K562 treated with DMSO at 1 percent for 24 hours (cell line): Measurements from ENCODE around the gene CPOX. TPM values are rescaled to one million over a fixed set of nuclear protein-coding genes. Genes with fewer than 3 reads are reported as not detected.

Source experiments
- total RNA-seq: library from RNA; unstranded; fragments of 300-600 nt; gene quantifications from 2 replicates; pipeline ENCODE4 v1.2.3, GENCODE V29; 2022; ENCODE audit warnings: low read depth; ENCODE audit not compliant: insufficient read depth

CPOX gene
- total RNA-seq = 22.7 and 28.8 TPM in 2 replicates

DNA sequence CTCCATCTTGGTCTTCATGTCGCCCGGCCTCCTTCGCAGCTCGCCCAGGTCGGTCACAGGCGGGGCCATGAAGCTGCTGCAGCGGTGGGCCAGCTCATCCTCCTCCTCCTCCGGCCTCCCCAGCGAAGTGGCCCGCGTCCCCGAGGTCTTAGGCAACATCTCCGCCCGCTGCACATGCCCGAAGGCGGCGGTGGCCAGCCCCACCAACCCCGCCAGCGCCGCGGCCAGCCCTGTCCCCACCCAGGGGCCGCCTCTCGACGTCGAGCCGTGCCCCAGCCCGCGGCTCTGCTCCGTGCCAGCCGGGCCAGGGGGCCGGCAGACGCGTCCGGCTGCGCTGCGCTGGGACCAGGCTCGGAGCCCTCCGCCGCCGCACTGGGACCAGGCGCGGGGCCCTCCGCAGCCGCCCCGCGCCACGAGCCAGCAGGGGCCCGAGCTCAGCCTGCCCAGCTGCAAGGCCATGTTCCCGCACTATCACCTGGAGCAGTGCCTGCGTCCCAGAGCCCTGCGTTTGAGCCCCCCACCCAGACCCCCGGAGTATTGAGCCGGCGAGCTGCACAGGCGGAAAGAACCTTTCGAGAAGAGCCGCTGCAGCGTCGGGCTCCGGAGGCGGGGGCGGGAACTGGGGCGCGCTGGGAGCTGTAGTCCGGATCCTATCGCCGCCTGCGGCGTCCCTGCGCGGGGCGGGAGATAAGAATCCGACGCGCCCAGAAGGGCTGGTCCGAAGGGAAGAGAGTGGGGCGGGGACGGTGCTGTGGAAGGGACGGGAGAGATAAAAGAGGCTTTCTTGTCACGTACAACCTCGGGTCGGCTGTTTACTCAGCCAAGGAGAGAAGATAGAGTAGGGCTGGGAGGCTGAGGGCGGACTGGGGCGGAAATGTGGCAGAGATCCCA lies at the start of gene CPOX:
CPOX (minus strand) TSS at position 566 of the 891 bp plus-strand sequence; CDS start at position 459, 107 bp downstream.

DNA sequence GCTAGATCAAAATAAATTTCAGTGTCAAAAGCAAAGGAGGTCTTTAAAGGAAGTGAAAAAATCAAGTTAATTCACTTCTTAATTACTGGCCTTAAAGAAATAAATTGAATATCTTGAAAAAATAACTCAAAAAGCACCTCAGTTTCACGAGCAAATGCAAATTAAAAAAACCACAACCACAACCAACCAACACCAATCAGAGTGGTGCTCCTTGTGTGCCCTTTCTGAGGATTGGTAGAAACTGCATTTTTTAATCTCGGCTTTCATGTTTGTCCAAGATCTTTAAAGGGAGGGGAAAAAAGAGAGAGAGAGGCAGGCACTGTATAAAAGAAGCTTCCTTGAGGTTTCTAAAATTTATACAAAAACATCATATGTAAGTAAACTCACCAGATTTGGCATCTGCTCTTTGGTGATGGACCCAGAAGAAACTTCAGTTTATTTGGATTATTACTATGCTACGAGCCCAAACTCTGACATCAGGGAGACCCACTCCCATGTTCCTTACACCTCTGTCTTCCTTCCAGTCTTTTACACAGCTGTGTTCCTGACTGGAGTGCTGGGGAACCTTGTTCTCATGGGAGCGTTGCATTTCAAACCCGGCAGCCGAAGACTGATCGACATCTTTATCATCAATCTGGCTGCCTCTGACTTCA lies 61.7 kb downstream of the CPOX start, which contains the start of gene GPR15:
GPR15 (plus strand) TSS at position 357 of the 653 bp plus-strand sequence; CDS start at position 413, 56 bp downstream.

Other genes with a start within 250 kb of the CPOX start
- gene OR5K4, start 239.8 kb downstream of the CPOX start, total RNA-seq = not detected in 2 replicates
- gene OR5K3, start 202.9 kb downstream of the CPOX start, total RNA-seq = not detected in 2 replicates
- not detected in 2 replicates for gene OR5K1, start 130.4 kb downstream of the CPOX start, total RNA-seq
- gene OR5K2, start 95.9 kb downstream of the CPOX start, total RNA-seq = not detected in 2 replicates
- gene CLDND1, start 70.7 kb downstream of the CPOX start, total RNA-seq = 37.0 and 41.2 TPM in 2 replicates
- not detected in 2 replicates for gene GPR15, start 61.6 kb downstream of the CPOX start, total RNA-seq
- gene ST3GAL6, start 169.7 kb upstream of the CPOX start, total RNA-seq = not detected in 2 replicates